WTC11 (cell line): ENCODE data around the gene THSD4. TPM values are rescaled to one million over a fixed set of nuclear protein-coding genes. Genes with fewer than 3 reads are reported as not detected.

Source experiments
- ATAC-seq: fragments of 200-7000 bp; cut with Tn5 transposase; 2 replicates; pipeline ENCODE4 v1.10.0; 2021; ENCODE audit warnings: mild to moderate bottlenecking, moderate library complexity
- CTCF ChIA-PET: fragments of 300-600 bp; sonication (Branson Sonifier 250); formaldehyde crosslinking; loops from one replicate; lab custom pipeline; 2021; ENCODE audit warnings: antibody characterized with exemption; lab: Charles Lee
- POLR2A ChIA-PET: fragments of 350-600 bp; sonication (Branson Sonifier 250); formaldehyde crosslinking; loops from one replicate; lab custom pipeline; 2021; ENCODE audit warnings: antibody characterized with exemption; lab: Charles Lee
- DNase-seq: peaks from one replicate; pipeline ENCODE4 v3.0.0; 2021; ENCODE audit warnings: low spot score
- H3K27ac Mint-ChIP-seq: 2 replicates; pipeline ENCODE4 v1.8.0; 2021; ENCODE audit warnings: mixed read lengths
- H3K27me3 Mint-ChIP-seq: 2 replicates; pipeline ENCODE4 v1.8.0; 2021; ENCODE audit warnings: low read depth, mild to moderate bottlenecking, moderate library complexity, mixed read lengths
- H3K36me3 Mint-ChIP-seq: 2 replicates; pipeline ENCODE4 v1.8.0; 2021; ENCODE audit warnings: mixed read lengths
- H3K4me1 Mint-ChIP-seq: 2 replicates; pipeline ENCODE4 v1.8.0; 2022; ENCODE audit warnings: mixed read lengths
- H3K4me3 Mint-ChIP-seq: 2 replicates; pipeline ENCODE4 v1.8.0; 2021; ENCODE audit warnings: mild to moderate bottlenecking, moderate library complexity, mixed read lengths
- H3K9me3 Mint-ChIP-seq: 2 replicates; pipeline ENCODE4 v1.8.0; 2021; ENCODE audit warnings: mixed read lengths
- AR ChIP-seq: fragments of 250-450 bp; sonication (Bioruptor Pico); IDR thresholded peaks from 2 replicates; pipeline ENCODE4 v1.9.0; 2021; ENCODE audit warnings: mild to moderate bottlenecking
- ATF3 ChIP-seq: sonication (generic); formaldehyde crosslinking; conservative IDR thresholded peaks from 2 replicates; pipeline ENCODE4 v1.8.1; 2022; ENCODE audit warnings: mild to moderate bottlenecking, missing genetic modification reagents
- CREB1 ChIP-seq: sonication (generic); formaldehyde crosslinking; IDR thresholded peaks from 2 replicates; pipeline ENCODE4 v1.8.0; 2023; ENCODE audit warnings: mild to moderate bottlenecking, missing genetic modification reagents
- E2F4 ChIP-seq: sonication (generic); formaldehyde crosslinking; IDR thresholded peaks from 2 replicates; pipeline ENCODE4 v1.8.1; 2022; ENCODE audit warnings: low read depth, mild to moderate bottlenecking, moderate library complexity, missing genetic modification reagents, borderline replicate concordance
- HMGXB4 ChIP-seq: sonication (generic); formaldehyde crosslinking; IDR thresholded peaks from 2 replicates; pipeline ENCODE4 v1.8.1; 2023; ENCODE audit warnings: mild to moderate bottlenecking, moderate library complexity, missing genetic modification reagents
- MLX ChIP-seq: sonication (generic); formaldehyde crosslinking; IDR thresholded peaks from 2 replicates; pipeline ENCODE4 v1.8.1; 2023; ENCODE audit warnings: mild to moderate bottlenecking, missing genetic modification reagents, moderate library complexity
- NFYB ChIP-seq: sonication (generic); formaldehyde crosslinking; conservative IDR thresholded peaks from 2 replicates; pipeline ENCODE4 v1.8.0; 2022; ENCODE audit warnings: low read depth, missing genetic modification reagents
- OVOL2 ChIP-seq: fragments of 250-450 bp; sonication (Bioruptor Pico); IDR thresholded peaks from 2 replicates; pipeline ENCODE4 v1.9.0; 2021; ENCODE audit warnings: mild to moderate bottlenecking, borderline replicate concordance
- SMAD3 ChIP-seq: sonication (generic); formaldehyde crosslinking; IDR thresholded peaks from 2 replicates; pipeline ENCODE4 v1.8.0; 2022; ENCODE audit warnings: missing genetic modification reagents, mild to moderate bottlenecking, borderline replicate concordance
- TCF7 ChIP-seq: sonication (generic); formaldehyde crosslinking; IDR thresholded peaks from 2 replicates; pipeline ENCODE4 v1.8.0; 2022; ENCODE audit warnings: mild to moderate bottlenecking, low read depth, missing genetic modification reagents, moderate library complexity
- USF2 ChIP-seq: sonication (generic); formaldehyde crosslinking; IDR thresholded peaks from 2 replicates; pipeline ENCODE4 v1.8.1; 2023; ENCODE audit warnings: mild to moderate bottlenecking, missing genetic modification reagents, moderate library complexity
- ZNF219 ChIP-seq: sonication (generic); formaldehyde crosslinking; IDR thresholded peaks from 2 replicates; pipeline ENCODE4 v1.8.0; 2023; ENCODE audit warnings: missing genetic modification reagents, mild to moderate bottlenecking, borderline replicate concordance
- total RNA-seq: library from RNA; stranded (reverse); gene quantifications from 3 replicates; pipeline ENCODE4 v1.2.3, GENCODE V29; 2021
- TF ChIP-seq, protein P1 (sequence below): fragments of 250-450 bp; sonication (Bioruptor Pico); IDR thresholded peaks from 2 replicates; pipeline ENCODE4 v1.8.0; 2021; ENCODE audit warnings: mild to moderate bottlenecking
- TF ChIP-seq, protein P2 (sequence below): sonication (generic); formaldehyde crosslinking; IDR thresholded peaks from 2 replicates; pipeline ENCODE4 v1.8.1; 2023; ENCODE audit warnings: mild to moderate bottlenecking, missing genetic modification reagents
- TF ChIP-seq, protein P3 (sequence below): sonication (generic); formaldehyde crosslinking; IDR thresholded peaks from 2 replicates; pipeline ENCODE4 v1.8.0; 2022; ENCODE audit warnings: mild to moderate bottlenecking, missing genetic modification reagents

The THSD4 gene
- total RNA-seq, 1 experiment from 2014 or later, result 7.8 TPM

DNA sequence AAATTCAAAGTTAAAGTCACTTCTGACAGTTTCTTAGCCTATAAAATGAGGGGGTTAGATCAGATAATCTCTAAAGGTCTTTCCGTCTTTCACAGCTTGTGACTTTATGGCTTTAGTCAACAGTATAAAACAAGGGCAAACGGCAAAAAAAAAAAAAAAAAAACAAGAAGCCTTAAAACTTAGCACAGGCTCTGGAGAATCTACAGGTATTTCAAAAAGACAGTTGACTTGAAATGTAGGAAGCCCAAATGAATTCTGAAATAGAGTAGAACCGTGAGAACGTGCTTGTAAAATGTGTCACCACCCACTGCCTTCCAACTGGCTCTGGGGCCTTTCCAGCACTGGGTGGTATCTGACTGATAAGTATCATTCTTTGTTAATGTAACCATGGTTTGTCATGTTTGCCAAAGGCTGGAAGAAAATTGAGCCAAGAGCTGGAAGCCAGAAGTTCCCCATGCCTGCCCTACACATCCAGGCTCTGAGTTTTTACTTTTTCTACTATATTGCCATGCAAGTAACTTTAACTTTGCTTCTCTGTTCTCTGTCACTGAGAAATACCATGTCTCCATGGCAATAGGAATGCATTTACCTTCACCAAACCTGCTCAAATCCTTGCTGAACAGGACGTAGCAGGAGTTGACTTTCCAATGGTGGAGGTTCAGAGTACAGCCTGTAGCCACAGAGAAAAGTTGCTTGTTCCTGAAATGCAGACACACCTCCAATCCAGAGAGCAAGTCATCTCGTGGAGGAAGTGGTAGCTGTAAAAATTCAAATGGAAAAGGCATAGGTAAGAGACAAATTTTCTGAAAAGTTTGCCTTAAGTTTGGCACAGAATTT, 35.8 kb upstream of the THSD4 start:
- peaks cover 72% of the 10 kb centered on the region for H3K27me3 Mint-ChIP-seq
- peaks cover 2% of the 10 kb centered on the region for H3K36me3 Mint-ChIP-seq
- no peak for TF ChIP-seq E2F4 (CRISPR knock-in tag)
- TF ChIP-seq OVOL2 (CRISPR knock-in tag), result no peak
- no peak for TF ChIP-seq CREB1 (CRISPR knock-in tag)
- TF ChIP-seq HMGXB4 (CRISPR knock-in tag), result no peak
- TF ChIP-seq, protein P1, sequence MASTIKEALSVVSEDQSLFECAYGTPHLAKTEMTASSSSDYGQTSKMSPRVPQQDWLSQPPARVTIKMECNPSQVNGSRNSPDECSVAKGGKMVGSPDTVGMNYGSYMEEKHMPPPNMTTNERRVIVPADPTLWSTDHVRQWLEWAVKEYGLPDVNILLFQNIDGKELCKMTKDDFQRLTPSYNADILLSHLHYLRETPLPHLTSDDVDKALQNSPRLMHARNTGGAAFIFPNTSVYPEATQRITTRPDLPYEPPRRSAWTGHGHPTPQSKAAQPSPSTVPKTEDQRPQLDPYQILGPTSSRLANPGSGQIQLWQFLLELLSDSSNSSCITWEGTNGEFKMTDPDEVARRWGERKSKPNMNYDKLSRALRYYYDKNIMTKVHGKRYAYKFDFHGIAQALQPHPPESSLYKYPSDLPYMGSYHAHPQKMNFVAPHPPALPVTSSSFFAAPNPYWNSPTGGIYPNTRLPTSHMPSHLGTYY (CRISPR knock-in tag), result no peak
- TF ChIP-seq AR (CRISPR knock-in tag), result no peak
- ChIA-PET CTCF (no interaction called here), POLR2A (interaction anchor here (0.6 kb wide), 1 partner anchor 164 kb away, joined by 4 read pairs; no protein-coding TSS in a partner anchor)
- H3K4me1 Mint-ChIP-seq, result no peaks in the 10 kb centered on the region
- ATAC-seq (no peak), DNase-seq (no peak)
- no peak overlapping the region for H3K27ac Mint-ChIP-seq
- H3K4me3 Mint-ChIP-seq, result no peak overlapping the region
- peaks cover 20% of the 10 kb centered on the region for H3K9me3 Mint-ChIP-seq

DNA sequence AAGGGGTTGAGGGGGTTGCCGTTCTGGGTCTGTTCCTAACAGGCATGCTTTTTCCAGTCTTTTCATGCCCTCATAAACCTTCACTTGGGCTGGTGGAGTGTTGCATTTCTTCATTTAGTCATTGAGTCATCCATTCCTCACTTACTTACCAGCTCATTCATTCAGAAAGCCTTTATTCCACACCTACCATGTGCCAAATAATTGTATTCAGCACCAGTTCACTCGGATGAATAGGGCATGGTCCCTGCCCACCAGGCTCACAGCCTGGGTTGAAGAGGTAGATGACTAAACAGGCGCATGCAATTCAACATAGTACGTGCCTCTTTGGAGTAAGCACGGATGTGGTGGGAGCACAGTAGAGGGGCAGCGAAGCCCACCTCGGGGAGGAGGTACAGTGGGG, 35.1 kb upstream of the THSD4 start:
- DNase-seq (no peak), ATAC-seq (no peak)
- H3K9me3 Mint-ChIP-seq, result peaks cover 13% of the 10 kb centered on the region
- no peak overlapping the region for H3K27ac Mint-ChIP-seq
- CTCF ChIA-PET, result no interaction called here
- POLR2A ChIA-PET, result no interaction called here
- no peaks in the 10 kb centered on the region; the same call in 1 of the 2 replicates for H3K36me3 Mint-ChIP-seq
- peaks cover 7% of the 10 kb centered on the region for H3K4me1 Mint-ChIP-seq
- no peak overlapping the region for H3K4me3 Mint-ChIP-seq
- TF ChIP-seq MLX (no peak), TCF7 (no peak), USF2 (CRISPR knock-in tag) (no peak), SMAD3 (CRISPR knock-in tag) (no peak), NFYB (no peak), ZNF219 (CRISPR knock-in tag) (no peak), ATF3 (CRISPR knock-in tag) (no peak)
- TF ChIP-seq, protein P2, sequence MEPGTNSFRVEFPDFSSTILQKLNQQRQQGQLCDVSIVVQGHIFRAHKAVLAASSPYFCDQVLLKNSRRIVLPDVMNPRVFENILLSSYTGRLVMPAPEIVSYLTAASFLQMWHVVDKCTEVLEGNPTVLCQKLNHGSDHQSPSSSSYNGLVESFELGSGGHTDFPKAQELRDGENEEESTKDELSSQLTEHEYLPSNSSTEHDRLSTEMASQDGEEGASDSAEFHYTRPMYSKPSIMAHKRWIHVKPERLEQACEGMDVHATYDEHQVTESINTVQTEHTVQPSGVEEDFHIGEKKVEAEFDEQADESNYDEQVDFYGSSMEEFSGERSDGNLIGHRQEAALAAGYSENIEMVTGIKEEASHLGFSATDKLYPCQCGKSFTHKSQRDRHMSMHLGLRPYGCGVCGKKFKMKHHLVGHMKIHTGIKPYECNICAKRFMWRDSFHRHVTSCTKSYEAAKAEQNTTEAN (CRISPR knock-in tag), result no peak
- TF ChIP-seq, protein P3, sequence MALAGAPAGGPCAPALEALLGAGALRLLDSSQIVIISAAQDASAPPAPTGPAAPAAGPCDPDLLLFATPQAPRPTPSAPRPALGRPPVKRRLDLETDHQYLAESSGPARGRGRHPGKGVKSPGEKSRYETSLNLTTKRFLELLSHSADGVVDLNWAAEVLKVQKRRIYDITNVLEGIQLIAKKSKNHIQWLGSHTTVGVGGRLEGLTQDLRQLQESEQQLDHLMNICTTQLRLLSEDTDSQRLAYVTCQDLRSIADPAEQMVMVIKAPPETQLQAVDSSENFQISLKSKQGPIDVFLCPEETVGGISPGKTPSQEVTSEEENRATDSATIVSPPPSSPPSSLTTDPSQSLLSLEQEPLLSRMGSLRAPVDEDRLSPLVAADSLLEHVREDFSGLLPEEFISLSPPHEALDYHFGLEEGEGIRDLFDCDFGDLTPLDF (CRISPR knock-in tag), result no peak
- TF ChIP-seq, all 79 proteins: peak for 0
- H3K27me3 Mint-ChIP-seq, result peaks cover 79% of the 10 kb centered on the region
